ENCODE measurements around the gene MICOS13. TPM values are rescaled to one million over a fixed set of nuclear protein-coding genes. Genes with fewer than 3 reads are reported as not detected.

The MICOS13 gene
- total RNA-seq, 1 donor from 2014 or later: 59.1 TPM

Other genes with a start within 250 kb of the MICOS13 start
- gene ZNRF4, start 225.1 kb downstream of the MICOS13 start, total RNA-seq: not detected
- 29.7 TPM for gene TINCR, start 112.6 kb downstream of the MICOS13 start, total RNA-seq
- 30.0 TPM for gene SAFB2, start 57.7 kb downstream of the MICOS13 start, total RNA-seq
- 35.5 TPM for gene SAFB, start 57.4 kb downstream of the MICOS13 start, total RNA-seq
- gene HSD11B1L, start 511 bp upstream of the MICOS13 start, total RNA-seq: 1.1 TPM
- 1,080 TPM for gene RPL36, start 9.8 kb upstream of the MICOS13 start, total RNA-seq
- gene LONP1, start 39.6 kb upstream of the MICOS13 start, total RNA-seq: 47.1 TPM
- gene CATSPERD, start 40.1 kb upstream of the MICOS13 start, total RNA-seq: not detected
- 1.8 TPM for gene PRR22, start 104.2 kb upstream of the MICOS13 start, total RNA-seq
- 24.2 TPM for gene DUS3L, start 110.6 kb upstream of the MICOS13 start, total RNA-seq
- 2.7 TPM for gene NRTN, start 124.6 kb upstream of the MICOS13 start, total RNA-seq
- 56.9 TPM for gene FUT6, start 159.2 kb upstream of the MICOS13 start, total RNA-seq
- 104 TPM for gene FUT3, start 170.9 kb upstream of the MICOS13 start, total RNA-seq
- not detected for gene FUT5, start 190.0 kb upstream of the MICOS13 start, total RNA-seq
- 217 TPM for gene NDUFA11, start 223.3 kb upstream of the MICOS13 start, total RNA-seq
- gene VMAC, start 224.4 kb upstream of the MICOS13 start, total RNA-seq: 4.1 TPM
- gene CAPS, start 233.7 kb upstream of the MICOS13 start, total RNA-seq: 2.7 TPM